Pancreas (tissue), 10 donors: Measurements from ENCODE around the gene MYO1F. TPM values are rescaled to one million over a fixed set of nuclear protein-coding genes. Genes with fewer than 3 reads are reported as not detected.
"Not testable (repeated sequence)": the region's sequence is repeated elsewhere in the genome, so short reads cannot be mapped to it uniquely, and the experiment has no call there.

ENCODE experiments used
- ATAC-seq, 4 donors: fragments of 200-7000 bp; cut with Tn5 transposase; one replicate each; pipeline versions ENCODE4 v1.8.0 to v1.9.1; 2020; ENCODE audit warnings: mild to moderate bottlenecking in 4 of 4, moderate library complexity in 4 of 4
- DNase-seq, 6 donors: peaks; one replicate each; pipeline ENCODE4 v3.0.0-alpha.2; 2020
- FAIRE-seq: peaks from 2 replicates; lab custom pipeline; 2012; peaks lifted over from hg19 to GRCh38; lab: Jason Lieb, UNC
- H3K27ac ChIP-seq, 4 donors: fragments of 200-600 bp; sonication (generic); 1 replicate in 3 of 4; 2 replicates in 1 of 4; pipeline versions ENCODE4 v1.5.0 to v1.8.0; 2020
- H3K27me3 ChIP-seq, 4 donors: fragments of 200-600 bp; one replicate each; pipeline ENCODE4 v1.8.0; 2021
- H3K36me3 ChIP-seq, 3 donors: fragments of 200-600 bp; sonication (generic) in 1 of 3; one replicate each; pipeline versions ENCODE4 v1.5.0 to v1.8.0; 2020 to 2021
- H3K4me1 ChIP-seq, 3 donors: fragments of 200-600 bp; one replicate each; pipeline ENCODE4 v1.8.0; 2021
- H3K4me3 ChIP-seq, 4 donors: fragments of 200-600 bp; sonication (generic) in 2 of 4; one replicate each; pipeline versions ENCODE4 v1.5.0 to v1.8.0; 2020 to 2021
- H3K9me3 ChIP-seq, 4 donors: fragments of 200-600 bp; one replicate each; pipeline ENCODE4 v1.8.0; 2021
- WGBS, 2 donors: extraction: QIAGEN DNeasy Blood & Tissue Kit; methylation state at CpG; one replicate each; pipeline ENCODE4 v1.1.7; 2013; 5-methylcytosine and 5-hydroxymethylcytosine counted together
- intact Hi-C, 3 donors: fragments of 100-400 bp; cut with DNase I; formaldehyde crosslinking; loops; one replicate each; pipeline versions ENCODE4 v1.11.1 to v1.14.2; 2022
- polyA plus RNA-seq, 2 donors: library from polyadenylated mRNA; stranded (reverse); fragments of 200-250 nt; gene quantifications; one replicate each; pipeline ENCODE4 v1.2.3, GENCODE V29; 2013
- total RNA-seq, 6 donors: library from RNA; stranded (reverse); fragmentation: NEBNext Ultra II Directional in 4 of 6; extraction: Animal tissue kit (Norgen Biotek cat#: 25700) in 4 of 6; gene quantifications; one replicate each; pipeline versions ENCODE4 v1.2.1 to v1.2.4, GENCODE V29; 2021 to 2023
- TF ChIP-seq, protein P1 (sequence below), 4 donors: fragments of 200-600 bp; sonication (generic) in 3 of 4; IDR thresholded peaks; one replicate each; pipeline versions ENCODE4 v1.5.0 to v1.8.0; 2021; ENCODE audit warnings: antibody characterized with exemption in 4 of 4
- donor health status: healthy with polysubstance abuse.
- donor health status: DM: no; HTN: no; CAD: no; lungs with moderate emphysema.
- donor health status: DM: no; HTN: no; CAD: no.
- donor health status: control.
- donor health status: control.
- donor health status: Bipolar disorder and iron deficiency.
- donor health status: DM: yes; HTN: yes; CAD: no.
- donor health status: DM: no; HTN: no; CAD: no.
- donor health status: DM: no; HTN: no; CAD: no.
- donor health status: DM: yes; HTN: yes; CAD: no.

MYO1F gene
- total and polyA plus RNA-seq, 8 donors = 1.2 to 21.3 (median 4.8) TPM

GRCh38 chr19:8569066-8569771 lies 8.0 kb downstream of the MYO1F start:
- DNase-seq (peak in 1 of 6 donors; percentile 58), ATAC-seq (peak in 3 of 4 donors; percentile 52 to 71 (median 68)), FAIRE-seq (no peak)
- 55 to 67% methylated on average over 5 of the region's 5 CpGs for WGBS, 2 donors
- H3K4me1 ChIP-seq = no peaks in the 10 kb centered on the region
- no peaks in the 10 kb centered on the region for H3K9me3 ChIP-seq
- no peaks in the 10 kb centered on the region for H3K36me3 ChIP-seq
- peak overlapping the region in 1 of 4 donors; percentile 9 for H3K27ac ChIP-seq
- H3K4me3 ChIP-seq = no peak overlapping the region
- H3K27me3 ChIP-seq = no peaks in the 10 kb centered on the region
- TF ChIP-seq, protein P1, sequence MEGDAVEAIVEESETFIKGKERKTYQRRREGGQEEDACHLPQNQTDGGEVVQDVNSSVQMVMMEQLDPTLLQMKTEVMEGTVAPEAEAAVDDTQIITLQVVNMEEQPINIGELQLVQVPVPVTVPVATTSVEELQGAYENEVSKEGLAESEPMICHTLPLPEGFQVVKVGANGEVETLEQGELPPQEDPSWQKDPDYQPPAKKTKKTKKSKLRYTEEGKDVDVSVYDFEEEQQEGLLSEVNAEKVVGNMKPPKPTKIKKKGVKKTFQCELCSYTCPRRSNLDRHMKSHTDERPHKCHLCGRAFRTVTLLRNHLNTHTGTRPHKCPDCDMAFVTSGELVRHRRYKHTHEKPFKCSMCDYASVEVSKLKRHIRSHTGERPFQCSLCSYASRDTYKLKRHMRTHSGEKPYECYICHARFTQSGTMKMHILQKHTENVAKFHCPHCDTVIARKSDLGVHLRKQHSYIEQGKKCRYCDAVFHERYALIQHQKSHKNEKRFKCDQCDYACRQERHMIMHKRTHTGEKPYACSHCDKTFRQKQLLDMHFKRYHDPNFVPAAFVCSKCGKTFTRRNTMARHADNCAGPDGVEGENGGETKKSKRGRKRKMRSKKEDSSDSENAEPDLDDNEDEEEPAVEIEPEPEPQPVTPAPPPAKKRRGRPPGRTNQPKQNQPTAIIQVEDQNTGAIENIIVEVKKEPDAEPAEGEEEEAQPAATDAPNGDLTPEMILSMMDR (IDR thresholded peaks at IDR 0.05) = no peak
- intact Hi-C loops = no loop called here

DNA sequence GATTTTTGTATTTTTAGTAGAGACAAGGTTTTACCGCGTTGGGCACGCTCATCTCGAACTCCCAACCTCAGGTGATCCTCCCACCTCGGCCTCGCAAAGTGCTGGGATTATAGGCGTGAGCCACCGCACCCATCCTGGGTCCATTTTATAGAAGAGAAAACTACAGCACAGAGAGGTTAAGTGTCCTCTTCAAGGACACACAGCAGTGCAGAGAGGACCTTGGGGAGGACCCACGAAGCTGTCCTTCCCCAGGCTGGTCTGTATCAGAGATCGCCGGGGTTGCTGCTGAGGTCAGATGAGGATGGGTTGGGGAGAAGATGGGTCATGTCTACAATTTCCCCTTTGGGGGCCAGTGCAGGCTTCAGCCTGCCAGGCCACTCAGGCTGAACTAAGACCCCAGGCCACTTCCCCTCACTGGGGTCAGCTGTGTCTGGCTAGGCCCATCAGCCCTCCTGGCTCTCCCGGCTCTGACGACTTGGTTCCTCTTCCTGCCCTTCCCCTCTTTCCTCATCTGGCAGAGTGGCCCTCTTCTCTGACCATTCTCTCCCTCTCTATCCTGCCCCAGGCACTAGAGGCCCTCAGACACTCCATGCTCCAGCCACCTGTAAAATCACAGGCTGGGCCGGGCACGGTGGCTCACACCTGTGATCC lies 9.6 kb downstream of the MYO1F start:
- H3K36me3 ChIP-seq = no peaks in the 10 kb centered on the region
- no peak overlapping the region for H3K4me3 ChIP-seq
- intact Hi-C loops = no loop called here
- DNase-seq = peak in 1 of 6 donors; percentile 35
- ATAC-seq = peak in 3 of 4 donors; percentile 31 to 69 (median 67)
- FAIRE-seq = no peak
- H3K27ac ChIP-seq = peak overlapping the region in 1 of 4 donors; percentile 15
- TF ChIP-seq, protein P1 (IDR thresholded peaks at IDR 0.05) = no peak
- H3K4me1 ChIP-seq = no peaks in the 10 kb centered on the region
- H3K27me3 ChIP-seq = no peaks in the 10 kb centered on the region
- 85 to 88% methylated on average over 14 to 15 of the region's 15 CpGs for WGBS, 2 donors
- H3K9me3 ChIP-seq = no peaks in the 10 kb centered on the region

DNA sequence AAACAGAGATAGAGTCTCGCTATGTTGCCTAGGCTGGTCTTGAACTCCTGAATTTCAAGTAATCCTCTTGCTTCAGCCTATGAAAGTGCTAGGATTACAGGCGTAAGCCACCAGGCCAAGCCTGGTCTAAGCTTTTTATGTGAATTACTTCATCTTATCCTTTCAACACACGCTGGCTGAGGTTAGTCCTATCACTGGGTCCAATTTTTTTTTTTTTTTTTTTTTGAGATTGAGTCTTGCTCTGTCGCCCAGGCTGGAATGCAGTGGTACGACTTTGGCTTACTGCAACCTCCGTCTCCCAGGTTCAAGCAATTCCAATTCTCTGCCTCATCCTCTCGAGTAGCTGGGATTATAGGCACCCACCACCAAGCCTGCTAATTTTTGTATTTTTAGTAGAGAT lies 10.4 kb downstream of the MYO1F start:
- no peaks in the 10 kb centered on the region for H3K36me3 ChIP-seq
- intact Hi-C loops = no loop called here
- H3K9me3 ChIP-seq = no peaks in the 10 kb centered on the region
- no peak for ATAC-seq
- FAIRE-seq = no peak
- DNase-seq = no peak
- H3K4me1 ChIP-seq = no peaks in the 10 kb centered on the region
- no peak overlapping the region for H3K4me3 ChIP-seq
- no peak overlapping the region for H3K27ac ChIP-seq
- 69 to 78% methylated on average over 7 of the region's 7 CpGs for WGBS, 2 donors
- TF ChIP-seq, protein P1 (IDR thresholded peaks at IDR 0.05) = no peak
- H3K27me3 ChIP-seq = no peaks in the 10 kb centered on the region

- 73 to 84% methylated on average over 8 of the region's 8 CpGs for WGBS, 2 donors
- H3K9me3 ChIP-seq, FAIRE-seq, DNase-seq, H3K27ac ChIP-seq, H3K4me3 ChIP-seq, H3K4me1 ChIP-seq, H3K36me3 ChIP-seq, H3K27me3 ChIP-seq, intact Hi-C loops, ATAC-seq: not testable (repeated sequence)
Measured at GRCh38 chr19:8564866-8565265, 12.4 kb downstream of the MYO1F start.

DNA sequence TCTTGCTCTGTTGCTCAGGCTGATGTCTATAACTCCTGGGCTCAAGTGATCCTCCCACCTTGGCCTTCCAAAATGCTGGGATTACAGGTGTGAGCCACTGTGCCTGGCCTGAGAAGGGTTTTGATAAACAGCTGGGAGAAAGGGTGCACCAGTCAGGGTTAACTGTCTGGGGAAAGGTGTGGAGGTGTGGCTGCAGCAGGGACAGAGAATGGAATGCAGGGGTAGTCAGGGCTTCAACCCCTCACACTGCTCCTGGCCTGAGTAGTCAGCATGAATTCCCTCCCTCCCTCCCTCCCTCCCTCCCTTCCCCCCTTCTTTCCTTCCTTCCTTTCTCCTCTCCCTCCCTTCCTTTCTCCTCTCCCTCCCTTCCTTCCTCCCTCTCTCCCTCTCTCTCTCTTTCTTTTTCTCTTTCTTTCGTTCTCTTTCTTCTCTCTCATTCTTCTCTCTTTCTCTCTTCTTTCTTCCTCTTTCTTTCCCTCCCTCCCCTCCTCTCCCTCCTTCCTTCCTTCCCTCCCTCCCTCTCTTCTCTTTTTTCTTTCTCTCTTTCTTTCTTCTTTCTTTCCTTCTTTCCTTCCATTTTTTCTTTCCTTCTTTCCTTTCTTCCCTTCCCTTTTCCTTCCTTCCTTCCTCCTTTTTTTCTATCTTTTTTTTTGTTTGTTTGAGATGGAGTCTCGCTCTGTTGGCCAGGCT lies 16.0 kb downstream of the MYO1F start:
- Histone ChIP-seq H3K4me1 (no peaks in the 10 kb centered on the region), H3K36me3 (no peaks in the 10 kb centered on the region), H3K4me3 (no peak overlapping the region), H3K27me3 (no peaks in the 10 kb centered on the region), H3K27ac (no peak overlapping the region), H3K9me3 (no peaks in the 10 kb centered on the region)
- TF ChIP-seq, protein P1 (IDR thresholded peaks at IDR 0.05) = no peak
- DNase-seq (no peak), FAIRE-seq (no peak), ATAC-seq (no peak)
- intact Hi-C loops = no loop called here
- WGBS, 2 donors = 55 to 56% methylated on average over 2 of the region's 2 CpGs
